Uterus (tissue), 2 donors: ENCODE measurements around the gene ILF2.
A peak's percentile ranks its signal among the peaks of the same experiment; 100 is the strongest.

Experiments used
- POLR2A ChIP-seq, 2 donors: fragments of 450-650 bp; IDR thresholded peaks; one replicate each; pipeline ENCODE4 v1.6.1; 2016; ENCODE audit warnings: antibody characterized with exemption in 2 of 2, mild to moderate bottlenecking in 1 of 2, moderate library complexity in 1 of 2
- TF ChIP-seq, protein P1 (sequence below), 4 experiments: fragments of 200-600 bp in 2 of 4; fragments of 450-650 bp in 2 of 4; sonication (generic) in 2 of 4; IDR thresholded peaks; one replicate each; pipeline ENCODE4 v1.5.1; 2016 to 2019; ENCODE audit warnings: antibody characterized with exemption in 4 of 4, mild to moderate bottlenecking in 2 of 4, moderate library complexity in 1 of 4

DNA sequence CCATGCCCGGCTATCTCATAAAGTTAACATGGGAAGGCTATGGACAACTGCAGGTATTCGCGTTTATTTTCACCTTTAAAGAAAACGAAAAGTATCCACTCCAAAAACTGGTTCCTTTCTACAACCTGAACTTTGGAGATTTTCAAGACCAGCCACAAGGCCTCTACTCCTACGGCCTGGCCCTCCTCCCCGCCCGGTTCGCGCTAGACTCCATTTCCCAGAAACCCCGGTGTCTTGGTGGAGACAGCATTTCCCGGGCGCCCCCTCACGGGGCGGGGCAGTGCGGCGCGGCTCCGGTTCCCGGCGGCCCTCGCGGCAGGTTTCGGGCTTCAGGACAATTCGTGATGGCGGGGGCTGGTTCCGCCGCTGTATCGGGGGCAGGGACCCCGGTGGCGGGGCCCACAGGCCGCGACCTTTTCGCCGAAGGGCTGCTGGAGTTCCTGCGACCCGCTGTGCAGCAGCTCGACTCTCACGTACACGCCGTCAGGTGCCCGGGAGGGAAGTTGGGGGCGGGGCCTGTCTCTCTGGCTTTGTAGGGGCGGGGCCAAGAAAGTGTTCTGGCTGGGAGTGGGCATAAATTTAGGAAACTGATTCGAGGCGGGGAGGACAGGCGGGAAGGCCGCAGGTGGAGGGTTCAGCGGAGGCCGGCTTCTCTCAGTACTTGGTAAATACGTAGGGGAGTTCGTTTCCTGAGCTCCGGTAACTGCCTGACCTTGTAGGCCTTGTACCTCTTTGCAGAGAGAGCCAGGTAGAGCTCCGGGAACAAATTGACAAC, 12.2 kb downstream of the ILF2 start, which contains the start of gene SNAPIN:
- TF ChIP-seq, protein P1, sequence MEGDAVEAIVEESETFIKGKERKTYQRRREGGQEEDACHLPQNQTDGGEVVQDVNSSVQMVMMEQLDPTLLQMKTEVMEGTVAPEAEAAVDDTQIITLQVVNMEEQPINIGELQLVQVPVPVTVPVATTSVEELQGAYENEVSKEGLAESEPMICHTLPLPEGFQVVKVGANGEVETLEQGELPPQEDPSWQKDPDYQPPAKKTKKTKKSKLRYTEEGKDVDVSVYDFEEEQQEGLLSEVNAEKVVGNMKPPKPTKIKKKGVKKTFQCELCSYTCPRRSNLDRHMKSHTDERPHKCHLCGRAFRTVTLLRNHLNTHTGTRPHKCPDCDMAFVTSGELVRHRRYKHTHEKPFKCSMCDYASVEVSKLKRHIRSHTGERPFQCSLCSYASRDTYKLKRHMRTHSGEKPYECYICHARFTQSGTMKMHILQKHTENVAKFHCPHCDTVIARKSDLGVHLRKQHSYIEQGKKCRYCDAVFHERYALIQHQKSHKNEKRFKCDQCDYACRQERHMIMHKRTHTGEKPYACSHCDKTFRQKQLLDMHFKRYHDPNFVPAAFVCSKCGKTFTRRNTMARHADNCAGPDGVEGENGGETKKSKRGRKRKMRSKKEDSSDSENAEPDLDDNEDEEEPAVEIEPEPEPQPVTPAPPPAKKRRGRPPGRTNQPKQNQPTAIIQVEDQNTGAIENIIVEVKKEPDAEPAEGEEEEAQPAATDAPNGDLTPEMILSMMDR (IDR thresholded peaks at IDR 0.05): peak in 3 of 4 experiments; percentile 22 to 32 (median 25)
- peak; percentile 57 to 65 for TF ChIP-seq POLR2A (IDR thresholded peaks at IDR 0.05)
